ENCODE measurements around the gene MLLT3.
A peak's percentile ranks its signal among the peaks of the same experiment; 100 is the strongest.

MLLT3 gene

GRCh38 chr9:20624201-20625002, 2.1 kb upstream of the MLLT3 start:
- peak; percentile 32 for DNase-seq

GRCh38 chr9:20623748-20624124, 1.4 kb upstream of the MLLT3 start:
- DNase-seq, result no peak

GRCh38 chr9:20623021-20623747, 885 bp upstream of the MLLT3 start:
- DNase-seq, result peak; percentile 61

- DNase-seq, result peak; percentile 82
These were observed 599 bp downstream of the MLLT3 start for GRCh38 chr9:20621471-20622329.

- DNase-seq, result peak; percentile 56
These were observed 1.4 kb downstream of the MLLT3 start for GRCh38 chr9:20620650-20621470.

GRCh38 chr9:20619487-20620200, 2.7 kb downstream of the MLLT3 start:
- DNase-seq, result peak; percentile 21

GRCh38 chr9:20618361-20618802, 3.9 kb downstream of the MLLT3 start:
- DNase-seq, result no peak

- DNase-seq, result no peak
These were observed 5.5 kb downstream of the MLLT3 start for GRCh38 chr9:20616808-20617207.

- DNase-seq, result no peak
These were observed 7.6 kb downstream of the MLLT3 start for GRCh38 chr9:20614602-20615216.

- DNase-seq, result no peak
These were observed 10.5 kb downstream of the MLLT3 start for GRCh38 chr9:20611691-20612287.

- DNase-seq, result no peak
These were observed 11.7 kb downstream of the MLLT3 start for GRCh38 chr9:20610591-20610990.

- no peak for DNase-seq
These were observed 13.7 kb downstream of the MLLT3 start for GRCh38 chr9:20608582-20608981.

- DNase-seq, result no peak
These were observed 15.6 kb downstream of the MLLT3 start for GRCh38 chr9:20606652-20607051.

GRCh38 chr9:20604562-20604961, 17.7 kb downstream of the MLLT3 start:
- no peak for DNase-seq

- DNase-seq, result no peak
These were observed 18.6 kb downstream of the MLLT3 start for GRCh38 chr9:20603524-20604268.

- DNase-seq, result no peak
These were observed 21.0 kb downstream of the MLLT3 start for GRCh38 chr9:20601292-20601691.

- DNase-seq, result no peak
These were observed 23.1 kb downstream of the MLLT3 start for GRCh38 chr9:20599195-20599594.

GRCh38 chr9:20598367-20598766, 23.9 kb downstream of the MLLT3 start:
- DNase-seq, result no peak

- DNase-seq, result no peak
These were observed 24.4 kb downstream of the MLLT3 start for GRCh38 chr9:20597862-20598261.

GRCh38 chr9:20594608-20595007, 27.7 kb downstream of the MLLT3 start:
- no peak for DNase-seq
